KMS-11 (cell line): ENCODE data around the gene BRCC3.

Source experiments
- H2AFZ ChIP-seq: fragments of 200-600 bp; sonication (generic); 2 replicates; pipeline ENCODE4 v1.6.1; 2016; ENCODE audit warnings: antibody characterized with exemption, mixed run types, low read depth
- H3K27ac ChIP-seq: fragments of 200-600 bp; sonication (generic); 2 replicates; pipeline ENCODE4 v1.6.1; 2016; ENCODE audit warnings: mild to moderate bottlenecking, mixed run types
- H3K27me3 ChIP-seq: fragments of 200-600 bp; sonication (generic); 2 replicates; pipeline ENCODE4 v1.6.1; 2017; ENCODE audit warnings: mild to moderate bottlenecking, low read depth, mixed run types, moderate library complexity; ENCODE audit not compliant: insufficient read depth
- H3K36me3 ChIP-seq: fragments of 200-600 bp; sonication (generic); 2 replicates; pipeline ENCODE4 v1.6.1; 2017; ENCODE audit warnings: mild to moderate bottlenecking, mixed run types; ENCODE audit not compliant: insufficient read depth
- H3K4me1 ChIP-seq: fragments of 200-600 bp; sonication (generic); 2 replicates; pipeline ENCODE4 v1.6.1; 2016; ENCODE audit warnings: mild to moderate bottlenecking, low read depth, mixed run types; ENCODE audit not compliant: poor library complexity, severe bottlenecking
- H3K4me2 ChIP-seq: fragments of 200-600 bp; sonication (generic); 2 replicates; pipeline ENCODE4 v1.7.0; 2016; ENCODE audit warnings: mild to moderate bottlenecking, mixed run types
- H3K4me3 ChIP-seq: fragments of 200-600 bp; sonication (generic); IDR thresholded peaks from 2 replicates; pipeline ENCODE4 v1.6.1; 2017; ENCODE audit warnings: low read depth, low read length, mixed read lengths; ENCODE audit not compliant: insufficient read depth
- H3K79me2 ChIP-seq: fragments of 200-600 bp; sonication (generic); 2 replicates; pipeline ENCODE4 v1.6.1; 2016; ENCODE audit warnings: low read depth, mixed run types; ENCODE audit not compliant: insufficient read depth
- H3K9ac ChIP-seq: fragments of 200-600 bp; sonication (generic); 2 replicates; pipeline ENCODE4 v1.6.1; 2016; ENCODE audit warnings: mild to moderate bottlenecking, mixed run types
- H4K20me1 ChIP-seq: fragments of 200-600 bp; sonication (generic); 2 replicates; pipeline ENCODE4 v1.6.1; 2016; ENCODE audit warnings: mild to moderate bottlenecking, mixed run types; ENCODE audit not compliant: insufficient read depth
- TF ChIP-seq, protein P1 (sequence below): fragments of 200-600 bp; sonication (generic); conservative IDR thresholded peaks from 2 replicates; pipeline ENCODE4 v1.6.1; 2017; ENCODE audit warnings: low read depth, mild to moderate bottlenecking, antibody characterized with exemption, low read length, moderate library complexity, mixed read lengths

Gene BRCC3

DNA sequence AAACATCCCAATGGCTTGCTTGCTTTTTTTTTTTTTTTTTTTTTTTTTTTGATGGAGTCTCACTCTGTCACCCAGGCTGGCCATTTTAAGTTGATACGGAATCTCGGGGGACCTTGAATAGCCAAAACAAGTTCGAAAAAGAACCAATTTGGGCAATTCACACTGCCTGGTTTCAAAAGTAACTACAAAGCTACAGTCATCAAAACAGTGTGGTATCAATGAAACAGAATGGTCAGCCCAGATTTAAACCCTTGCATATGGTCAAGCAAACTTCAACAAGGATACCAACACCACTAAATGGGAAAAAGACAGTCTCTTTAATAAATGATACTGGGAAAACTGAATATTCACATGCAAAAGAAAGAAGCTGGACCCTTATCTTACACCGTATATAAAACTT is 41.8 kb downstream of the BRCC3 start:
- Histone ChIP-seq H3K4me1 (peaks cover 3% of the 10 kb centered on the region), H3K27me3 (no peaks in the 10 kb centered on the region), H3K36me3 (no peaks in the 10 kb centered on the region), H3K79me2 (no peaks in the 10 kb centered on the region), H3K4me3 (no peak overlapping the region), H3K9ac (no peak overlapping the region), H3K4me2 (no peak overlapping the region), H3K27ac (no peak overlapping the region), H2AFZ (no peak overlapping the region), H4K20me1 (no peaks in the 10 kb centered on the region)
- TF ChIP-seq, protein P1, sequence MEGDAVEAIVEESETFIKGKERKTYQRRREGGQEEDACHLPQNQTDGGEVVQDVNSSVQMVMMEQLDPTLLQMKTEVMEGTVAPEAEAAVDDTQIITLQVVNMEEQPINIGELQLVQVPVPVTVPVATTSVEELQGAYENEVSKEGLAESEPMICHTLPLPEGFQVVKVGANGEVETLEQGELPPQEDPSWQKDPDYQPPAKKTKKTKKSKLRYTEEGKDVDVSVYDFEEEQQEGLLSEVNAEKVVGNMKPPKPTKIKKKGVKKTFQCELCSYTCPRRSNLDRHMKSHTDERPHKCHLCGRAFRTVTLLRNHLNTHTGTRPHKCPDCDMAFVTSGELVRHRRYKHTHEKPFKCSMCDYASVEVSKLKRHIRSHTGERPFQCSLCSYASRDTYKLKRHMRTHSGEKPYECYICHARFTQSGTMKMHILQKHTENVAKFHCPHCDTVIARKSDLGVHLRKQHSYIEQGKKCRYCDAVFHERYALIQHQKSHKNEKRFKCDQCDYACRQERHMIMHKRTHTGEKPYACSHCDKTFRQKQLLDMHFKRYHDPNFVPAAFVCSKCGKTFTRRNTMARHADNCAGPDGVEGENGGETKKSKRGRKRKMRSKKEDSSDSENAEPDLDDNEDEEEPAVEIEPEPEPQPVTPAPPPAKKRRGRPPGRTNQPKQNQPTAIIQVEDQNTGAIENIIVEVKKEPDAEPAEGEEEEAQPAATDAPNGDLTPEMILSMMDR = no peak

- Histone ChIP-seq H3K79me2 (no peaks in the 10 kb centered on the region), H3K4me2 (no peak overlapping the region), H3K27me3 (no peaks in the 10 kb centered on the region), H4K20me1 (no peaks in the 10 kb centered on the region), H3K27ac (no peak overlapping the region), H2AFZ (no peak overlapping the region), H3K36me3 (no peaks in the 10 kb centered on the region), H3K4me3 (no peak overlapping the region), H3K9ac (no peak overlapping the region), H3K4me1 (peaks cover 3% of the 10 kb centered on the region)
- TF ChIP-seq, protein P1 = no peak
Observed at GRCh38 chrX:155115174-155115819, 44.0 kb downstream of the BRCC3 start.

GRCh38 chrX:155127465-155127864 is 56.2 kb downstream of the BRCC3 start:
- Histone ChIP-seq H3K36me3 (no peaks in the 10 kb centered on the region), H3K27me3 (no peaks in the 10 kb centered on the region), H3K4me2 (no peak overlapping the region), H2AFZ (no peak overlapping the region), H4K20me1 (no peaks in the 10 kb centered on the region), H3K9ac (no peak overlapping the region), H3K4me1 (no peaks in the 10 kb centered on the region), H3K27ac (no peak overlapping the region), H3K79me2 (no peaks in the 10 kb centered on the region), H3K4me3 (no peak overlapping the region)
- TF ChIP-seq, protein P1 = no peak

DNA sequence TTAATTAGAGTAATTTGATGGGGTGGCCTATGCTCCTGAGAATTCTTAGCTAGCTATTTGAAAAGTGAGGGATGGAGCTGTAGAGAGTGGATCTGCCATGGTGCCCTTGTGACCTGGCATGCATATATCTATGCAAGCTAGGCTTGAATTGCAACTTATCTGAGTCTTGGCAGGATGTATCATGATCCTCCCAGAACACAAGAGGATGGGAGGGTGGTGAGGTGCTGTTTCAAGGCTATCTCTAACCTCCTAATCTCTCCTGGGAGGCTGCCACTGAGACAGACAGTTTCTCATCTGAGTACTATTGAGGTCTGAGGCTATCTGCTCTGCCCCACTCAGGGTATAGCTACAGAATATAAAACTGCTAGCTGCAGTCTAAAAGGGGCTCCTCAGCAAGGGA is 56.6 kb downstream of the BRCC3 start:
- Histone ChIP-seq H3K9ac (no peak overlapping the region), H2AFZ (no peak overlapping the region), H3K27me3 (no peaks in the 10 kb centered on the region), H3K36me3 (no peaks in the 10 kb centered on the region), H3K4me1 (no peaks in the 10 kb centered on the region), H3K27ac (no peak overlapping the region), H3K4me3 (no peak overlapping the region), H3K4me2 (no peak overlapping the region), H3K79me2 (no peaks in the 10 kb centered on the region), H4K20me1 (no peaks in the 10 kb centered on the region)
- TF ChIP-seq, protein P1 = no peak
